Brain pericyte (primary cell): Measurements from ENCODE around the gene PGAM2.
"Not testable (repeated sequence)": the region's sequence is repeated elsewhere in the genome, so short reads cannot be mapped to it uniquely, and the experiment has no call there.

Experiments used
- DNase-seq: peaks from one replicate; pipeline ENCODE4 v3.0.0-alpha.2; 2012; ENCODE audit warnings: low read depth, low spot score

Gene PGAM2

DNA sequence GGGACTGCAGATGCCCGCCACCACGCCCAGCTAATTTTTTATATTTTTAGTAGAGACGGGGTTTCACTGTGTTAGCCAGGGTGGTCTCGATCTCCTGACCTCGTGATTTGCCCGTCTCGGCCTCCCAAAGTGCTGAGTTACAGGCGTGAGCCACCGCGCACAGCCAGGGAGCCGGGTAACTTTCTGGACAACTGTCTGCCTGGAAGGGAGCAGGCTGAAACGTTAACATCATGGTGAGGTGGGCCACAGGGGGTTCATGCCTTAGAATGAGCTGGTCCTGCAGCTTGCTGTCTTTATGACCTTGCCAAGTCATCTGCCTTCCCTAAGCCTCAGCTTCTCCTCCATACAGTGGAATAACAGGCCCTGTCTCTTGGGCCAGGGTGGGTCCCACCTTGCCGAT is 34.0 kb downstream of the PGAM2 start:
- DNase-seq, result not testable (repeated sequence)

DNA sequence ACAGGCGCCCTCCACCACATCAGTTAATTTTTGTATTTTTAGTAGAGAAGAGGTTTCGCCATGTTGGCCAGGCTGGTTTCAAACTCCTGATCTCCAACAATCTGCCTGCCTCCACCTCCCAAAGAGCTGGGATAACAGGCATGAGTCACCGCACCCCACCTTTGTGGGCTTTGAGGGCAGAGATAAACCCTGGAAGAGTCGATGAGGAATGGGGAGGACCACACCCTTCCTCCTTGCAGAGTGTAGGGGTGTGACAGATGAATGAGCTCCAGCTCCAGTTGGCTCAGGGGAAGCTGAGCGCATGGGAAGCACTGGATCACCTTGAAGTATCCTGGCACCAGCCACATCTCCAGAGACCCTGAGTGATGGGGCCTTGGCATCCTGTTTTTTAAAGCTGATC is 35.3 kb downstream of the PGAM2 start:
- not testable (repeated sequence) for DNase-seq

DNA sequence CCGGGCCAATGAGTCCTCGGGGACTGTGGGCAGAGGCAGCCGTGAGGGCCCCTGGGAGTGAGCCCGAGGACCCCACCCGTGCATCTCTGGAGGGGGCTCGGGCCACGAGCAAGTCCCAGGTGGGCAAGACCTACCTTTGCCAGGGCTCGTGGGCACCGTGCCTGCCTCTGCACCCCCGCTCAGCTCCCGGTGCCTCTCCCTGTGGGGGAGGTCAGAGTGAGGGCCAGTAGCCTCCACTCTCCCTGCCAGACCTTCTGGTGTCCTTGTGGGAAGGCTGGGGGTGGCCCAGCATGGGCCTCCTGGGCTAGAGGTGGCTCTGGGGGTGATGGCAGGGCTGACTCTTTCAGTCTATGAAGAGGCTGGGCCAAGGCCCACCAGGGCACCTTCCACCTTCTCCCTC is 35.9 kb downstream of the PGAM2 start:
- DNase-seq, result not testable (repeated sequence)

DNA sequence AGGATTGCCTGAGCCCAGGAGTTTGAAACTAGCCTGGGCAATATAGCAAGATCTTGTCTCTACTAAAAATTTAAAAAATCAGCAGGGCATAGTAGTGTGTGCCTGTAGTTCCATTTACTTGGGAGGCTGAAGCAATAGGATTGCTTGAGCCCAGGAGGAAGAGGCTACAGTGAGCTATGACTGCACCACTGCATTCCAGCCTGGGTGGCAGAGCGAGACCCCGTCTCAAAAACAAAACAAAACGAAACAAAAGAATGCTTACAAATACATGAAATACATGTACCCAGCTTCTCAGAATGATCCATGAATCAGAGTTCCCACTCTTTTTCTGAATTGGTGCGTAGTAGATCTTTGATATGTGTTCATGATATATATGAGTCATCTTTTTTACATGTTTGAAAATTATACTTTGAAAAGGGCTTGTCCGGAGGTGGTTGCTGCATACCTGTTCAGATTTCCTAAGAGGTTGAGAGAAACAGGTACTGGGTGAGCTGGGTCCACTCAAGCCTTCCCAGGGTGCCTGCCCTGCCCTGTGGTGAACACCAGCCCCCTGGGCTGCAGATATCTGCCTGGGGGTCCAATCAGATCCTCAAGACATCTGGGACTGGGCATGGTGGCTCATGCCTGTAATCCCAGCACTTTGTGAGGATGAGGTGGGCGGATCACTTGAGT is 42.4 kb downstream of the PGAM2 start:
- not testable (repeated sequence) for DNase-seq

DNA sequence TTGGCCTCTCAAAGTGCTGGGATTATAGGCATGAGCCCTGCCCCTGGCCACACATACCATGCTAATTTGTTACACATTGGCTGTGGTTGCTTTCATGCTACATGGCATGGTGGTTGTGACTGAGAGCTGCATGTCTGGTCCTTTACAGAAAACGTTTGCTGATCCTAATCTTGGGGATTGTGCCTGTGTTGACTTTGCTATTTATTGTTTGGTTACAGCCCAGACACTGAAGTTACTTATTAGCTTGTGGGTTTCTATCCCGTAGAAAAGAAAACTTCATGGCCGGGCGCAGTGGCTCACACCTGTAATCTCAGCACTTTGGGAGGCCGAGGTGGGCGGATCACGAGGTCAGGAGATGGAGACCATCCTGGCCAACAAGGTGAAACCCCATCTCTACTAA is 43.3 kb downstream of the PGAM2 start:
- not testable (repeated sequence) for DNase-seq

DNA sequence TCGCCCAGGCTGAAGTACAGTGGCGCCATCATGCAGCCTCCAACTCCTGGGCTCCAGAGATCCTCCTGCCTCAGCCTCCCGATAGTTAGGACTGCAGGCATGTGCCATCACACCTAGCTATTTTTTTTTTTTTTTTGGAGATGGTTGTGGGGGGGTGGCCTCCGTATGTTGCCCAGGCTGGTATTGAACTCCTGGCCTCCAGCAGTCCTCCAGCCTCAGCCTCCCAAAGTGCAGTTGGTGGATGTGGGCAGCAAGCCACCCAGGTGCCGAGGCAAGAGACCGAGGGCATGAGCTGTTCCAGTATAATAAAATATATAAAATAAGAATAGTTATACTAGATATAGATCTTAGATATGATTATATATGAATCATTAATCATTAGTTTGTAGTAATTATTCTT is 45.5 kb downstream of the PGAM2 start:
- not testable (repeated sequence) for DNase-seq

DNA sequence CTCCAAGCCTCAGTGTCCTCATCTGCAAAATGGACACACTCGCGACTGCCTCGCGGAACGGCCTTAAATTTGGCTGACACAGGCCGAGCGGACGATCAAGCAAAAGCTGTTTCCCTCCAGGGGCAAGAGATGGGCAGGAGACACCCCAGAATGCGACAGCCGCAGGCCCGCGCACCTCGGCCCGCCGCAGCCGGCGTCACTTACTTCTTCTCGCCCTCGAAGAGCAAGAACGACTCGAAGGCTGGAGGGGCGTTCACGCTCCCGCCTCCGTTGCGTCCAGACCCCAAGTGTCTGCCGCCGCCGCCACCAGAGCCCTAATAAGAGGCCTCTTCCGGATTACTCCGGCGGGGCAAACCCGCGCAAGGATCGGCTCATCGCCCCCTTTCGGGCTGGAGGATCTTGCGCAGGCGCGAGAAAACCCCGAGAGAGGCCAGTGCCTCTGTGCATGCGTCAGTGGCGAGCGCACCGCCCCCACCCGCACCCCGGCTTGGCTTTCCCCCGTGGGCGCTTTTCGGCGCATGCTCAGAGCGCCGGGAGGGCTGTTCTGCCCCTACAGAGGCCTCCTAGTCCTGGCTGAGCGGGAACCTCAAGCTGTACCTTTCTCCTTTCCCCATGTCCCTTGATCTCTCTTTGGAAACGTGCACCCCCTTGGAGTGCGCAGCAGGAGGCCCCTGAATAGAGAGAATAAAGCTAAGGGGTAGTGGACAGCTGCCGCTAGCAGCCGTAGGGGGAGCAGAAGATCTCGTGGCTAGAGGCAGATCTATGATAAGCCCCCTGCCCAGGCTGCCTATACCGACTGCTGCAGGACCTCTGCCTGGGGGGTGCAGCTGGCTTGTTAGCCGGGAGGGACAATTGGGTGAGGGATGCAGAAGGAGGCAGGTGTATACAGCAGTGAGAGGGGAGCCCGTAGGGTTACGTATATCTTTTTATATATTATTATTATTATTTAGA is 46.2 kb downstream of the PGAM2 start:
- DNase-seq, result peak; percentile 93

DNA sequence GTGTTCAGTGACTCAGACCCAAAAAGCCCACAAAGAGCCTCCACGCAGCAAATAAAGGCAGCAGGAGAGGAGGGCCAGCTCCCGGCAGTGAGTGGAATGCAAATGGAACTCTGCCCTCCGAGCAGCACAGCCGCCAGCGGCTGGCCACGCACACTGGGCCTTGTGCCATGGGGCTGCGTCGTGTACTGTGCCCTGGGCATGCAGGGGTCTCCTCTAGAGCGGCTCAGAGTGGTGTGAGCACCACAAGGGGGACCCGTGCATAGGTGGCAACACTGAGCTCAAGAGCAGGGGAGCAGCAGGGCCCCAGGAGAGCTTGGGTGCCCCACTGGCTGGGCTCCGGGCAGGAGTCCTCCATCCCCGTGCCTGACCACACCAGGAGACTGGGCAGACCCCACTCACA is 50.3 kb downstream of the PGAM2 start:
- not testable (repeated sequence) for DNase-seq
